ENCODE data around the gene CDKN2B-AS1. TPM values are rescaled to one million over a fixed set of nuclear protein-coding genes. Genes with fewer than 3 reads are reported as not detected.
A peak's percentile ranks its signal among the peaks of the same experiment; 100 is the strongest.

CDKN2B-AS1 gene
- total and polyA plus RNA-seq, 2 of the 13 experiments (the other 11 are each of a cell fraction or from before 2014, with no cell fraction given) = 0.64 to 2.3 TPM

GRCh38 chr9:22043928-22044327 lies 49.3 kb downstream of the CDKN2B-AS1 start:
- no peaks in the 10 kb centered on the region for H3K79me2 ChIP-seq (ENCODE audit: insufficient read depth, low read length)
- POLR2A ChIA-PET = no interaction called here
- no peak for ATAC-seq
- no peaks in the 10 kb centered on the region for H3K9me3 ChIP-seq (ENCODE audit: low read length)
- no peak overlapping the region for H3K4me3 ChIP-seq (replicated peaks in 1 of 3; ENCODE audit: insufficient read depth in 1 of 3, low read depth in 2 of 3, low read length in 3 of 3)
- H3K27ac ChIP-seq (ENCODE audit: extremely low read length, insufficient read depth, low read length) = no peak overlapping the region
- no peak for DNase-seq (ENCODE audit: low spot score)
- H3K9ac ChIP-seq (ENCODE audit: insufficient read depth, low read depth, low read length) = no peak overlapping the region
- in situ Hi-C loops (cut with HindIII; ENCODE audit: extremely low pct_ligation_motif_present, low pct_unique_long_range_greater_than_20kb) = loop anchor here (10.0 kb wide), 1 partner anchor 191 kb away; no protein-coding TSS in a partner anchor
- intact Hi-C loops (cut with micrococcal nuclease; ENCODE audit: unreplicated experiment) = no loop called here
- no peak overlapping the region for H3K4me2 ChIP-seq (ENCODE audit: low read depth, low read length)
- CTCF ChIA-PET (ENCODE audit: low intra/inter-chr PET ratio, low total read pairs) = no interaction called here
- TF ChIP-seq ZNF572 (CRISPR knock-in tag; IDR thresholded peaks at IDR 0.05) (no peak), ZHX2 (IDR thresholded peaks at IDR 0.05; ENCODE audit: low read depth) (no peak), ZHX2 (CRISPR knock-in tag; IDR thresholded peaks at IDR 0.05; ENCODE audit: borderline replicate concordance) (no peak), SMAD9 (CRISPR knock-in tag; IDR thresholded peaks at IDR 0.05) (no peak), MAFF (IDR thresholded peaks at IDR 0.05; ENCODE audit: low read depth, low read length) (peak; percentile 91), POLR2G (IDR thresholded peaks at IDR 0.05; ENCODE audit: low read depth, low read length) (no peak), MAFK (conservative IDR thresholded peaks at IDR 0.05 in 1 of 2, IDR thresholded peaks at IDR 0.05 in 1 of 2; ENCODE audit: low read length in 2 of 2) (peak; percentile 86 to 94), ZNF776 (CRISPR knock-in tag; IDR thresholded peaks at IDR 0.05) (no peak), ATF6 (CRISPR knock-in tag; conservative IDR thresholded peaks at IDR 0.05) (no peak), SIX4 (CRISPR knock-in tag; IDR thresholded peaks at IDR 0.05) (no peak), ZNF160 (CRISPR knock-in tag; IDR thresholded peaks at IDR 0.05) (no peak), ZNF382 (CRISPR knock-in tag; IDR thresholded peaks at IDR 0.05; ENCODE audit: borderline replicate concordance) (no peak), ZBTB39 (CRISPR knock-in tag; IDR thresholded peaks at IDR 0.05) (no peak), BCL6 (CRISPR knock-in tag; IDR thresholded peaks at IDR 0.05) (no peak)
- peaks cover 5% of the 10 kb centered on the region; the same call in 1 of the 2 replicates for H3K4me1 ChIP-seq (ENCODE audit: insufficient read depth, low read length)
- no TSS peak for BruUV-seq (replicated peaks)
- H2AFZ ChIP-seq (ENCODE audit: low read length) = no peak overlapping the region
- 4% methylated on average over 3 of the region's 3 CpGs for WGBS (ENCODE audit: low lambda C conversion rate)
- H3K36me3 ChIP-seq (replicated peaks in 1 of 2; ENCODE audit: control insufficient read depth in 1 of 2, insufficient read depth in 2 of 2, low read length in 2 of 2) = no peaks in the 10 kb centered on the region
- no peaks in the 10 kb centered on the region for H3K27me3 ChIP-seq (ENCODE audit: control insufficient read depth in 1 of 2, insufficient read depth in 2 of 2, low read length in 2 of 2)
- FAIRE-seq = no peak
- H4K20me1 ChIP-seq (ENCODE audit: insufficient read depth, low read length) = no peaks in the 10 kb centered on the region

Data from HepG2 (cell line).